ENCODE data around the gene PHLDB1. TPM values are rescaled to one million over a fixed set of nuclear protein-coding genes. Genes with fewer than 3 reads are reported as not detected.

Gene PHLDB1
- polyA plus RNA-seq, 2 of the 4 experiments (the other 2 are of a cell fraction), result 5.9 to 20.0 TPM

DNA sequence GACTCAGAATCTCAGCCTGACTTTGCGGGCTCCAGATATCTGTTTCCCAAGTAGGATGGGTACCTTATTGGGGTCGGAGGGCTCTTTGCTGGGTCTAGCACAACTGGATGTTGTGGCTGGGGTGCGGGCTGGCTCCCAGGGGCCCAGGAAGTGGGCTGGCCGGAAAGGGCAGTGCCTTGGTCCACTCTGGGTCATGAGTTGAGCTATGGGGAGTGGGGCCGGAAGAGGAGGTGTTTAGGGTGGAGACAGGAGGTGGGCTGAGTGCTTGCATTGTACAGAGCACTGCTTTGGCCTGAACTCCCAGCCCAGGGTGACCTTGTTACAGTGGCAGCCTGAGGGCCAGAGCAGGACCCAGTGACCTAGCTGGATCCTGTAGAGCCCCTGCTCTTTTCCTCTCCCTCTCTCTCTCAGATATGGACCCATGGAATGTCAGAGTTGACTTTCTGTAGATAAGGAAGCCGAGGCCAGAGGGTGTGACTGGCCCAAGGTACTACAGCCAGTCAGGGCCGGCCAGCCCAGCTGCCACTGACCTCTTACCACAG is 13.2 kb downstream of the PHLDB1 start:
- 83% methylated on average over 6 of the region's 7 CpGs for WGBS (ENCODE audit: missing lambda C conversion rate)
- Histone ChIP-seq H3K4me2 (no peak overlapping the region), H3K27ac (peak overlapping the region; percentile 69 to 92; a peak in 3 of 6 replicates), H3K9me3 (no peaks in the 10 kb centered on the region), H3K4me3 (no peak overlapping the region), H3K4me1 (peaks cover 82% of the 10 kb centered on the region)
- no peak for DNase-seq (ENCODE audit: low read depth in 1 of 2, low spot score in 1 of 2)
- no peak for FAIRE-seq
- no peak for TF ChIP-seq ZSCAN20 (CRISPR knock-in tag; IDR thresholded peaks at IDR 0.05)
- no peak for TF ChIP-seq PHF8 (IDR thresholded peaks at IDR 0.05; ENCODE audit: borderline replicate concordance, low read depth)
- TF ChIP-seq FOXS1 (CRISPR knock-in tag; IDR thresholded peaks at IDR 0.05), result no peak
- no peak for TF ChIP-seq ESRRA (IDR thresholded peaks at IDR 0.05; ENCODE audit: borderline replicate concordance, low read length)
- TF ChIP-seq, protein P1, sequence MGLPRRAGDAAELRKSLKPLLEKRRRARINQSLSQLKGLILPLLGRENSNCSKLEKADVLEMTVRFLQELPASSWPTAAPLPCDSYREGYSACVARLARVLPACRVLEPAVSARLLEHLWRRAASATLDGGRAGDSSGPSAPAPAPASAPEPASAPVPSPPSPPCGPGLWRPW (IDR thresholded peaks at IDR 0.05), result no peak
- no peak for TF ChIP-seq POLR2A (IDR thresholded peaks at IDR 0.05; ENCODE audit: low read length)
- TF ChIP-seq HOXA7 (CRISPR knock-in tag; IDR thresholded peaks at IDR 0.05), result no peak
- TF ChIP-seq EHF (CRISPR knock-in tag; IDR thresholded peaks at IDR 0.05), result no peak
- no peak for TF ChIP-seq NFE2L2 (conservative IDR thresholded peaks at IDR 0.05; ENCODE audit: low read length)
- no peak for TF ChIP-seq GATA3 (IDR thresholded peaks at IDR 0.05; ENCODE audit: borderline replicate concordance)
- ATAC-seq, result no peak
- CTCF ChIA-PET, result interaction anchor here (1.4 to 20.3 kb wide), 4 partner anchors 11 to 20 kb away, joined by 3 to 224 read pairs (median 5); partner anchors contain the start of gene PHLDB1
- POLR2A ChIA-PET, result no interaction called here

DNA sequence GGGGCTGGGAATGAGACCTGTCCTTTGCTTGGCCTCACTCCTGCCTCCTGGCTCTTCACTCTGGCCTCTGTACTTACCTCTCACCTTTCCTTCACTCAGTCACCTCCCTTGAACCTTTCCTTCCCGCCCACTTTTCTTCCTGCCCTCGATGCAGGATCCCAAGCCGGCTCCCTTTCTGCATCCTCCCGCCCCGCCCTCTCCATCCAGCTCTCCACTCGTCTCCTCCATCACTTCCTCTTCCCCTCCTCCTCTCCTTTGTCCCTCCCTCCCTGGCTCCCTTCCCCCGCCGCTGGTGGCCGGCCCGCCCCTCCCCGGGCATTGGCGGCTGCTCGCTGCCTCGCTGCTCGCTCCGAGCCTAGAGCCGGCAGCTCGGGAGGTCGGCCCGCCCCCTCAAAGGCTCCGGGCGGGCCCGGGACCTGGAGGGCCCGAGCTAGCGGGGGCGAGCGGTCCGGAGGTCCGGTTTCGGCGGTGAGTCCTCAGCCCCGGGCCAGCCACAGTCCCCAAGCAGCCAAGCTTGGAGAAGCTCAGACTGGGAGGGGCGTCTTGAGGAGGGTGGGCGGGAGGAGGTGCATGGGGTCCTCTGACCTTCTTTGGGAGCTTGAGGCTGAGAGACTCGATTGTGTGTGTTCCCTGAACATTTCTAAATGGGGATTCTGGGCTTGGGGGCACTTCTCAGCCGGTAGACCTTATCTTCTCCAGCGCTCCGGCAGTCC is 13.8 kb downstream of the PHLDB1 start:
- no peak overlapping the region for H3K4me3 ChIP-seq
- H3K4me2 ChIP-seq, result peak overlapping the region; percentile 48; the same call in 2 of the 3 replicates
- TF ChIP-seq, protein P2, sequence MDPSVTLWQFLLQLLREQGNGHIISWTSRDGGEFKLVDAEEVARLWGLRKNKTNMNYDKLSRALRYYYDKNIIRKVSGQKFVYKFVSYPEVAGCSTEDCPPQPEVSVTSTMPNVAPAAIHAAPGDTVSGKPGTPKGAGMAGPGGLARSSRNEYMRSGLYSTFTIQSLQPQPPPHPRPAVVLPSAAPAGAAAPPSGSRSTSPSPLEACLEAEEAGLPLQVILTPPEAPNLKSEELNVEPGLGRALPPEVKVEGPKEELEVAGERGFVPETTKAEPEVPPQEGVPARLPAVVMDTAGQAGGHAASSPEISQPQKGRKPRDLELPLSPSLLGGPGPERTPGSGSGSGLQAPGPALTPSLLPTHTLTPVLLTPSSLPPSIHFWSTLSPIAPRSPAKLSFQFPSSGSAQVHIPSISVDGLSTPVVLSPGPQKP (IDR thresholded peaks at IDR 0.05; ENCODE audit: low read depth, low read length), result no peak
- TF ChIP-seq HOXA7 (CRISPR knock-in tag; IDR thresholded peaks at IDR 0.05), result no peak
- TF ChIP-seq, protein P3, sequence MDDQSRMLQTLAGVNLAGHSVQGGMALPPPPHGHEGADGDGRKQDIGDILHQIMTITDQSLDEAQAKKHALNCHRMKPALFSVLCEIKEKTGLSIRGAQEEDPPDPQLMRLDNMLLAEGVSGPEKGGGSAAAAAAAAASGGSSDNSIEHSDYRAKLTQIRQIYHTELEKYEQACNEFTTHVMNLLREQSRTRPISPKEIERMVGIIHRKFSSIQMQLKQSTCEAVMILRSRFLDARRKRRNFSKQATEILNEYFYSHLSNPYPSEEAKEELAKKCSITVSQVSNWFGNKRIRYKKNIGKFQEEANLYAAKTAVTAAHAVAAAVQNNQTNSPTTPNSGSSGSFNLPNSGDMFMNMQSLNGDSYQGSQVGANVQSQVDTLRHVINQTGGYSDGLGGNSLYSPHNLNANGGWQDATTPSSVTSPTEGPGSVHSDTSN (IDR thresholded peaks at IDR 0.05), result no peak
- TF ChIP-seq, protein P4, sequence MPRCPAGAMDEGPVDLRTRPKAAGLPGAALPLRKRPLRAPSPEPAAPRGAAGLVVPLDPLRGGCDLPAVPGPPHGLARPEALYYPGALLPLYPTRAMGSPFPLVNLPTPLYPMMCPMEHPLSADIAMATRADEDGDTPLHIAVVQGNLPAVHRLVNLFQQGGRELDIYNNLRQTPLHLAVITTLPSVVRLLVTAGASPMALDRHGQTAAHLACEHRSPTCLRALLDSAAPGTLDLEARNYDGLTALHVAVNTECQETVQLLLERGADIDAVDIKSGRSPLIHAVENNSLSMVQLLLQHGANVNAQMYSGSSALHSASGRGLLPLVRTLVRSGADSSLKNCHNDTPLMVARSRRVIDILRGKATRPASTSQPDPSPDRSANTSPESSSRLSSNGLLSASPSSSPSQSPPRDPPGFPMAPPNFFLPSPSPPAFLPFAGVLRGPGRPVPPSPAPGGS (IDR thresholded peaks at IDR 0.05), result no peak
- TF ChIP-seq KDM1A (IDR thresholded peaks at IDR 0.05; ENCODE audit: low read depth), result no peak
- TF ChIP-seq MYC (IDR thresholded peaks at IDR 0.05; ENCODE audit: borderline replicate concordance, low read length), result no peak
- TF ChIP-seq ESRRA (IDR thresholded peaks at IDR 0.05; ENCODE audit: borderline replicate concordance, low read length), result no peak
- TF ChIP-seq EP300 (IDR thresholded peaks at IDR 0.05), result no peak
- no peak for TF ChIP-seq ZFP36 (IDR thresholded peaks at IDR 0.05; ENCODE audit: borderline replicate concordance, partially characterized antibody)
- TF ChIP-seq, protein P5, sequence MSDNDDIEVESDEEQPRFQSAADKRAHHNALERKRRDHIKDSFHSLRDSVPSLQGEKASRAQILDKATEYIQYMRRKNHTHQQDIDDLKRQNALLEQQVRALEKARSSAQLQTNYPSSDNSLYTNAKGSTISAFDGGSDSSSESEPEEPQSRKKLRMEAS (IDR thresholded peaks at IDR 0.05), result no peak
- TF ChIP-seq, protein P6, sequence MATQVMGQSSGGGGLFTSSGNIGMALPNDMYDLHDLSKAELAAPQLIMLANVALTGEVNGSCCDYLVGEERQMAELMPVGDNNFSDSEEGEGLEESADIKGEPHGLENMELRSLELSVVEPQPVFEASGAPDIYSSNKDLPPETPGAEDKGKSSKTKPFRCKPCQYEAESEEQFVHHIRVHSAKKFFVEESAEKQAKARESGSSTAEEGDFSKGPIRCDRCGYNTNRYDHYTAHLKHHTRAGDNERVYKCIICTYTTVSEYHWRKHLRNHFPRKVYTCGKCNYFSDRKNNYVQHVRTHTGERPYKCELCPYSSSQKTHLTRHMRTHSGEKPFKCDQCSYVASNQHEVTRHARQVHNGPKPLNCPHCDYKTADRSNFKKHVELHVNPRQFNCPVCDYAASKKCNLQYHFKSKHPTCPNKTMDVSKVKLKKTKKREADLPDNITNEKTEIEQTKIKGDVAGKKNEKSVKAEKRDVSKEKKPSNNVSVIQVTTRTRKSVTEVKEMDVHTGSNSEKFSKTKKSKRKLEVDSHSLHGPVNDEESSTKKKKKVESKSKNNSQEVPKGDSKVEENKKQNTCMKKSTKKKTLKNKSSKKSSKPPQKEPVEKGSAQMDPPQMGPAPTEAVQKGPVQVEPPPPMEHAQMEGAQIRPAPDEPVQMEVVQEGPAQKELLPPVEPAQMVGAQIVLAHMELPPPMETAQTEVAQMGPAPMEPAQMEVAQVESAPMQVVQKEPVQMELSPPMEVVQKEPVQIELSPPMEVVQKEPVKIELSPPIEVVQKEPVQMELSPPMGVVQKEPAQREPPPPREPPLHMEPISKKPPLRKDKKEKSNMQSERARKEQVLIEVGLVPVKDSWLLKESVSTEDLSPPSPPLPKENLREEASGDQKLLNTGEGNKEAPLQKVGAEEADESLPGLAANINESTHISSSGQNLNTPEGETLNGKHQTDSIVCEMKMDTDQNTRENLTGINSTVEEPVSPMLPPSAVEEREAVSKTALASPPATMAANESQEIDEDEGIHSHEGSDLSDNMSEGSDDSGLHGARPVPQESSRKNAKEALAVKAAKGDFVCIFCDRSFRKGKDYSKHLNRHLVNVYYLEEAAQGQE (IDR thresholded peaks at IDR 0.05), result no peak
- no peak for TF ChIP-seq HEYL (CRISPR knock-in tag; IDR thresholded peaks at IDR 0.05)
- TF ChIP-seq JUNB (IDR thresholded peaks at IDR 0.05), result no peak
- no peak for TF ChIP-seq HDAC2 (IDR thresholded peaks at IDR 0.05)
- no peak for TF ChIP-seq FOSL2 (IDR thresholded peaks at IDR 0.05)
- no peak for TF ChIP-seq FOSL2 (CRISPR knock-in tag; IDR thresholded peaks at IDR 0.05)
- TF ChIP-seq SREBF2 (IDR thresholded peaks at IDR 0.05), result no peak
- TF ChIP-seq CBX8 (IDR thresholded peaks at IDR 0.05), result no peak
- no peak for TF ChIP-seq MAFK (IDR thresholded peaks at IDR 0.05; ENCODE audit: partially characterized antibody)
- TF ChIP-seq HOXB13 (CRISPR knock-in tag; IDR thresholded peaks at IDR 0.05; ENCODE audit: low read depth), result no peak
- H3K27ac ChIP-seq, result peak overlapping the region; percentile 69 to 92; a peak in 5 of 6 replicates
- peaks cover 78% of the 10 kb centered on the region for H3K4me1 ChIP-seq
- ChIA-PET POLR2A (no interaction called here), CTCF (interaction anchor here (0.8 to 20.3 kb wide), 6 partner anchors 15 to 336 kb away, joined by 3 to 224 read pairs (median 4); partner anchors contain the start of gene PHLDB1)
- ATAC-seq (no peak), FAIRE-seq (no peak), DNase-seq (ENCODE audit: low read depth in 1 of 2, low spot score in 1 of 2) (no peak)
- WGBS (ENCODE audit: missing lambda C conversion rate), result 84% methylated on average over 10 of the region's 38 CpGs
- H3K9me3 ChIP-seq, result no peaks in the 10 kb centered on the region
